A549 (cell line): ENCODE measurements around the gene ADARB2. TPM values are rescaled to one million over a fixed set of nuclear protein-coding genes. Genes with fewer than 3 reads are reported as not detected.

Experiments
- ATAC-seq, 2 experiments: fragments of 200-7000 bp in 1 of 2; fragments of >200 bp in 1 of 2; cut with Nextera tagmentation in 1 of 2; cut with Tn5 transposase in 1 of 2; 3 replicates each; pipeline versions ENCODE4 v1.8.0 to v1.9.1; 2018 to 2020; ENCODE audit warnings: mild to moderate bottlenecking in 1 of 2, moderate library complexity in 1 of 2
- CTCF ChIA-PET: fragments of 300-600 bp; sonication (Branson Sonifier 250); formaldehyde crosslinking; extraction: SDS; loops from one replicate; lab custom pipeline; 2021; ENCODE audit warnings: antibody characterized with exemption, inconsistent platforms; lab: Yijun Ruan, JAX
- POLR2A ChIA-PET: fragments of 350-600 bp; formaldehyde crosslinking; extraction: SDS; loops from one replicate; lab custom pipeline; 2021; ENCODE audit warnings: antibody characterized with exemption, inconsistent platforms; lab: Yijun Ruan, JAX
- DNase-seq, 2 experiments: peaks; one replicate each; pipeline versions ENCODE4 v3.0.0 to v3.0.0-alpha.2; 2011 to 2016; ENCODE audit warnings: low read depth in 1 of 2, low spot score in 1 of 2
- FAIRE-seq: peaks from 2 replicates; lab custom pipeline; 2011; peaks lifted over from hg19 to GRCh38; lab: Jason Lieb, UNC
- H3K27ac ChIP-seq, 2 experiments: fragments of >200 bp; sonication (Bioruptor Twin); formaldehyde crosslinking; 3 replicates each; pipeline ENCODE4 v1.5.1; 2016 to 2017
- H3K4me1 ChIP-seq: fragments of >200 bp; sonication (Bioruptor Twin); formaldehyde crosslinking; 3 replicates; pipeline ENCODE4 v1.6.1; 2016
- H3K4me2 ChIP-seq: fragments of >200 bp; sonication (Bioruptor Twin); formaldehyde crosslinking; 3 replicates; pipeline ENCODE4 v1.6.1; 2016
- H3K4me3 ChIP-seq: fragments of >200 bp; sonication (Bioruptor Twin); formaldehyde crosslinking; 3 replicates; pipeline ENCODE4 v1.5.1; 2016
- H3K9me3 ChIP-seq: fragments of >200 bp; sonication (Bioruptor Twin); formaldehyde crosslinking; 3 replicates; pipeline ENCODE4 v1.6.1; 2016
- ATOH8 ChIP-seq: fragments of 250-450 bp; sonication (Bioruptor Pico); IDR thresholded peaks from 2 replicates; pipeline ENCODE4 v1.5.0; 2020; ENCODE audit warnings: low read depth, mild to moderate bottlenecking, moderate library complexity
- BHLHE40 ChIP-seq: IDR thresholded peaks from 2 replicates; pipeline ENCODE4 v1.6.1; 2012; ENCODE audit warnings: low read depth, low read length, inconsistent platforms
- CBX2 ChIP-seq: fragments of 200-600 bp; sonication (generic); IDR thresholded peaks from 2 replicates; pipeline ENCODE4 v1.6.1; 2016; ENCODE audit warnings: low read depth, mild to moderate bottlenecking, borderline replicate concordance
- CBX8 ChIP-seq: fragments of 200-600 bp; sonication (generic); IDR thresholded peaks from 2 replicates; pipeline ENCODE4 v1.6.1; 2016
- CEBPB ChIP-seq, 2 experiments: fragments of >200 bp in 1 of 2; sonication (Bioruptor Twin) in 1 of 2; formaldehyde crosslinking in 1 of 2; IDR thresholded peaks; 2 replicates each; pipeline ENCODE4 v1.6.1; 2012 to 2016
- CHD2 ChIP-seq: fragments of 150-350 bp; IDR thresholded peaks from 2 replicates; pipeline ENCODE4 v1.6.1; 2014; ENCODE audit warnings: low read length; ENCODE audit not compliant: partially characterized antibody
- CHD4 ChIP-seq: fragments of 200-600 bp; sonication (generic); IDR thresholded peaks from 2 replicates; pipeline ENCODE4 v1.6.1; 2016; ENCODE audit warnings: antibody characterized with exemption, mild to moderate bottlenecking, borderline replicate concordance
- E2F6 ChIP-seq: IDR thresholded peaks from 2 replicates; pipeline ENCODE4 v1.6.1; 2012; ENCODE audit warnings: low read depth, borderline replicate concordance
- FOXS1 ChIP-seq: fragments of 250-450 bp; sonication (Bioruptor Pico); IDR thresholded peaks from 2 replicates; pipeline ENCODE4 v1.5.0; 2020; ENCODE audit warnings: mild to moderate bottlenecking, moderate library complexity
- GATA3 ChIP-seq: IDR thresholded peaks from 2 replicates; pipeline ENCODE4 v1.6.1; 2012; ENCODE audit warnings: borderline replicate concordance
- HDAC2 ChIP-seq: fragments of 200-600 bp; sonication (generic); IDR thresholded peaks from 2 replicates; pipeline ENCODE4 v1.6.1; 2016
- HES2 ChIP-seq: fragments of >200 bp; sonication (Bioruptor Twin); formaldehyde crosslinking; IDR thresholded peaks from 2 replicates; pipeline ENCODE4 v1.6.1; 2016
- HOXB13 ChIP-seq: fragments of 250-450 bp; sonication (Bioruptor Pico); IDR thresholded peaks from 2 replicates; pipeline ENCODE4 v1.5.0; 2020; ENCODE audit warnings: low read depth, mild to moderate bottlenecking, moderate library complexity
- HOXB5 ChIP-seq: fragments of 250-450 bp; sonication (Bioruptor Pico); IDR thresholded peaks from 2 replicates; pipeline ENCODE4 v1.5.0; 2020; ENCODE audit warnings: mild to moderate bottlenecking, moderate library complexity
- KDM5A ChIP-seq: fragments of 200-600 bp; sonication (generic); IDR thresholded peaks from 2 replicates; pipeline ENCODE4 v1.6.1; 2016; ENCODE audit warnings: antibody characterized with exemption, mild to moderate bottlenecking
- MAX ChIP-seq: IDR thresholded peaks from 2 replicates; pipeline ENCODE4 v1.6.1; 2012
- MAZ ChIP-seq: fragments of 150-350 bp; IDR thresholded peaks from 2 replicates; pipeline ENCODE4 v1.6.1; 2014; ENCODE audit warnings: antibody characterized with exemption, low read depth, low read length, borderline replicate concordance
- NPAS2 ChIP-seq: fragments of 250-450 bp; sonication (Bioruptor Pico); IDR thresholded peaks from 2 replicates; pipeline ENCODE4 v1.8.0; 2022; ENCODE audit warnings: mild to moderate bottlenecking, moderate library complexity, borderline replicate concordance
- POLR2AphosphoS2 ChIP-seq: conservative IDR thresholded peaks from 2 replicates; pipeline ENCODE4 v1.6.1; 2012; ENCODE audit warnings: low read length, improper control_type of control experiment, inconsistent platforms
- REST ChIP-seq: fragments of 200-600 bp; sonication (generic); IDR thresholded peaks from 2 replicates; pipeline ENCODE4 v1.6.1; 2016; ENCODE audit warnings: antibody characterized with exemption, mild to moderate bottlenecking, moderate library complexity
- RFX5 ChIP-seq: fragments of 450-650 bp; IDR thresholded peaks from 2 replicates; pipeline ENCODE4 v1.7.1; 2014; ENCODE audit warnings: antibody characterized with exemption, mild to moderate bottlenecking, moderate library complexity
- RNF2 ChIP-seq: fragments of 200-600 bp; sonication (generic); IDR thresholded peaks from 2 replicates; pipeline ENCODE4 v1.6.1; 2016; ENCODE audit warnings: low read depth, mild to moderate bottlenecking, antibody characterized with exemption, moderate library complexity, borderline replicate concordance
- TFCP2L1 ChIP-seq: fragments of 250-450 bp; sonication (Bioruptor Pico); IDR thresholded peaks from 2 replicates; pipeline ENCODE4 v1.5.0; 2021; ENCODE audit warnings: mild to moderate bottlenecking
- TP53 ChIP-seq: fragments of 250-450 bp; sonication (Bioruptor Pico); IDR thresholded peaks from 2 replicates; pipeline ENCODE4 v1.5.0; 2021; ENCODE audit warnings: mild to moderate bottlenecking, moderate library complexity
- WGBS: methylation state at CpG from one replicate; pipeline ENCODE4 v1.1.6; 2017; ENCODE audit errors: missing lambda C conversion rate; 5-methylcytosine and 5-hydroxymethylcytosine counted together
- polyA plus RNA-seq, 4 experiments: library from polyadenylated mRNA; depleted of rRNA in 3 of 4; stranded (reverse); fragments of >200 nt; fragmentation: RNase III in 1 of 4; extraction: RNeasy Plus Mini Kit Qiagen cat#74134 plus additional on column Dnase treatment in 1 of 4; gene quantifications; 2 replicates in 3 of 4; 3 replicates in 1 of 4; pipeline ENCODE4 v1.2.3, GENCODE V29; 2011 to 2017

The ADARB2 gene
- polyA plus RNA-seq, 2 of the 4 experiments (the other 2 are of a cell fraction), result not detected

GRCh38 chr10:1413256-1413655 lies 324.1 kb downstream of the ADARB2 start (continued):
- TF ChIP-seq CBX8 (no peak), CHD2 (no peak)
- TF ChIP-seq, all 56 proteins: peak for 0

- WGBS, result 22% methylated on average over 19 of the region's 19 CpGs
- DNase-seq (no peak), FAIRE-seq (no peak), ATAC-seq (no peak)
- POLR2A ChIA-PET, result no interaction called here
- Histone ChIP-seq H3K9me3 (no peaks in the 10 kb centered on the region), H3K27ac (no peak overlapping the region), H3K4me2 (no peak overlapping the region), H3K4me1 (no peaks in the 10 kb centered on the region), H3K4me3 (no peak overlapping the region)
- TF ChIP-seq TFCP2L1 (CRISPR knock-in tag) (no peak), CEBPB (IDR thresholded peaks at IDR 0.05) (no peak), RNF2 (no peak), CBX8 (no peak), FOXS1 (CRISPR knock-in tag) (no peak), KDM5A (no peak), NPAS2 (CRISPR knock-in tag) (no peak), ATOH8 (CRISPR knock-in tag) (no peak), CBX2 (no peak), TP53 (CRISPR knock-in tag) (no peak), POLR2AphosphoS2 (no peak), HOXB5 (CRISPR knock-in tag) (no peak), HOXB13 (CRISPR knock-in tag) (no peak), RFX5 (no peak)
- CTCF ChIA-PET, result interaction anchor here (1.5 kb wide), 1 partner anchor 9 kb away, joined by 4 read pairs; no protein-coding TSS in a partner anchor
Observed at GRCh38 chr10:1412531-1413189, 324.7 kb downstream of the ADARB2 start.

- DNase-seq (no peak), FAIRE-seq (no peak), ATAC-seq (no peak)
- TF ChIP-seq BHLHE40, result no peak
- TF ChIP-seq MAZ, result no peak
- no peak for TF ChIP-seq GATA3
- no peaks in the 10 kb centered on the region for H3K4me1 ChIP-seq
- ChIA-PET POLR2A (no interaction called here), CTCF (interaction anchor here (1.0 kb wide), 1 partner anchor 8 kb away, joined by 3 read pairs; no protein-coding TSS in a partner anchor)
- H3K4me3 ChIP-seq, result no peak overlapping the region
- 18% methylated on average over 17 of the region's 17 CpGs for WGBS
- H3K27ac ChIP-seq, result no peak overlapping the region
- H3K9me3 ChIP-seq, result no peaks in the 10 kb centered on the region
- no peak overlapping the region for H3K4me2 ChIP-seq
Observed at GRCh38 chr10:1411956-1412355, 325.4 kb downstream of the ADARB2 start.

- WGBS, result 46% methylated on average over 17 of the region's 17 CpGs
- ChIA-PET CTCF (interaction anchor here (1.0 kb wide), 1 partner anchor 9 kb away, joined by 3 read pairs; no protein-coding TSS in a partner anchor), POLR2A (no interaction called here)
- TF ChIP-seq POLR2AphosphoS2, result no peak
- no peak for TF ChIP-seq HDAC2
- TF ChIP-seq HES2, result no peak
- no peak for TF ChIP-seq E2F6
- TF ChIP-seq CHD4, result no peak
- no peak for TF ChIP-seq REST
- no peak for TF ChIP-seq GATA3
- TF ChIP-seq MAX, result no peak
- ATAC-seq, result no peak
- Histone ChIP-seq H3K4me1 (no peaks in the 10 kb centered on the region), H3K4me2 (no peak overlapping the region), H3K4me3 (no peak overlapping the region), H3K9me3 (no peaks in the 10 kb centered on the region), H3K27ac (no peak overlapping the region)
- DNase-seq, result no peak
- no peak for FAIRE-seq
Observed at GRCh38 chr10:1411451-1411850, 325.9 kb downstream of the ADARB2 start.
